GM21619 (cell line): Measurements from ENCODE around the gene IGF2R.

Experiments
- ATAC-seq: cut with Tn5 transposase; IDR thresholded peaks from one replicate; pipeline ENCODE4 v1.9.1; 2021; ENCODE audit not compliant: unreplicated experiment

IGF2R gene

GRCh38 chr6:160024152-160024551 lies 55.3 kb downstream of the IGF2R start:
- no peak for ATAC-seq

GRCh38 chr6:160027076-160027475 lies 58.2 kb downstream of the IGF2R start:
- no peak for ATAC-seq

- peak; percentile 9 for ATAC-seq
Observed at GRCh38 chr6:160027931-160028330, 59.0 kb downstream of the IGF2R start.

GRCh38 chr6:160028487-160029275 lies 59.8 kb downstream of the IGF2R start:
- peak; percentile 57 for ATAC-seq

GRCh38 chr6:160029525-160029924 lies 60.6 kb downstream of the IGF2R start:
- no peak for ATAC-seq

GRCh38 chr6:160030103-160030502 lies 61.2 kb downstream of the IGF2R start:
- ATAC-seq, result no peak

- no peak for ATAC-seq
Observed at GRCh38 chr6:160031442-160031841, 62.6 kb downstream of the IGF2R start.

- no peak for ATAC-seq
Observed at GRCh38 chr6:160031871-160032270, 63.0 kb downstream of the IGF2R start.

- no peak for ATAC-seq
Observed at GRCh38 chr6:160032538-160032937, 63.7 kb downstream of the IGF2R start.

- no peak for ATAC-seq
Observed at GRCh38 chr6:160034036-160034930, 65.4 kb downstream of the IGF2R start.

- ATAC-seq, result no peak
Observed at GRCh38 chr6:160035241-160035640, 66.4 kb downstream of the IGF2R start.

GRCh38 chr6:160035693-160036330 lies 66.9 kb downstream of the IGF2R start:
- no peak for ATAC-seq

- no peak for ATAC-seq
Observed at GRCh38 chr6:160036331-160036695, 67.4 kb downstream of the IGF2R start.

- ATAC-seq, result no peak
Observed at GRCh38 chr6:160036790-160037206, 67.9 kb downstream of the IGF2R start.

GRCh38 chr6:160038479-160038878 lies 69.6 kb downstream of the IGF2R start:
- no peak for ATAC-seq

GRCh38 chr6:160039441-160039840 lies 70.6 kb downstream of the IGF2R start:
- ATAC-seq, result no peak

GRCh38 chr6:160040055-160040454 lies 71.2 kb downstream of the IGF2R start:
- no peak for ATAC-seq

- no peak for ATAC-seq
Observed at GRCh38 chr6:160040527-160041264, 71.8 kb downstream of the IGF2R start.

GRCh38 chr6:160041608-160042007 lies 72.7 kb downstream of the IGF2R start:
- ATAC-seq, result no peak

GRCh38 chr6:160042014-160042773 lies 73.3 kb downstream of the IGF2R start:
- ATAC-seq, result no peak
